K562 (cell line): ENCODE results near the gene SOWAHA. TPM values are rescaled to one million over a fixed set of nuclear protein-coding genes. Genes with fewer than 3 reads are reported as not detected.

Experiments used
- ARID4B ChIP-seq: sonication (generic); formaldehyde crosslinking; IDR thresholded peaks from 2 replicates; pipeline ENCODE4 v1.8.0; 2022; ENCODE audit warnings: mild to moderate bottlenecking, missing genetic modification reagents
- CHD2 ChIP-seq: IDR thresholded peaks from 2 replicates; pipeline ENCODE4 v1.6.1; 2011; ENCODE audit warnings: low read depth, low read length
- CTBP1 ChIP-seq: fragments of 450-650 bp; IDR thresholded peaks from 2 replicates; pipeline ENCODE4 v1.6.1; 2016; ENCODE audit warnings: borderline replicate concordance
- CTCF ChIP-seq, 3 experiments: IDR thresholded peaks in 2 of 3; conservative IDR thresholded peaks in 1 of 3; 2 replicates each; pipeline ENCODE4 v1.5.1; 2011 to 2012; ENCODE audit warnings: low read length in 3 of 3, mild to moderate bottlenecking in 3 of 3, control low read depth in 2 of 3, improper control_type of control experiment in 1 of 3, inconsistent platforms in 1 of 3, low read depth in 1 of 3, mixed read lengths in 1 of 3, moderate library complexity in 1 of 3; ENCODE audit not compliant: insufficient read depth in 2 of 3
- JUNB ChIP-seq: fragments of 450-650 bp; formaldehyde crosslinking; conservative IDR thresholded peaks from 2 replicates; pipeline ENCODE4 v1.4.0; 2020; ENCODE audit warnings: mild to moderate bottlenecking
- MYNN ChIP-seq, 2 experiments: sonication (generic); formaldehyde crosslinking in 1 of 2; IDR thresholded peaks; 2 replicates each; pipeline versions ENCODE4 v1.5.0 to v1.6.1; 2016 to 2020; ENCODE audit warnings: antibody characterized with exemption in 1 of 2, missing genetic modification reagents in 1 of 2
- RCOR1 ChIP-seq, 2 experiments: IDR thresholded peaks; 2 replicates each; pipeline ENCODE4 v1.6.1; 2012; ENCODE audit warnings: low read depth in 2 of 2, low read length in 2 of 2, borderline replicate concordance in 1 of 2, improper control_type of control experiment in 1 of 2
- SMC3 ChIP-seq: conservative IDR thresholded peaks from 2 replicates; pipeline ENCODE4 v1.6.1; 2011; ENCODE audit warnings: low read depth, low read length, improper control_type of control experiment; ENCODE audit not compliant: insufficient read depth
- SOX6 ChIP-seq: fragments of 450-650 bp; IDR thresholded peaks from 2 replicates; pipeline ENCODE4 v1.6.1; 2014; ENCODE audit warnings: mild to moderate bottlenecking
- TFAP4 ChIP-seq: sonication (generic); formaldehyde crosslinking; IDR thresholded peaks from 2 replicates; pipeline ENCODE4 v1.8.0; 2022; ENCODE audit warnings: missing genetic modification reagents, mild to moderate bottlenecking, moderate library complexity, borderline replicate concordance
- YY1 ChIP-seq, 3 experiments: IDR thresholded peaks; 2 replicates each; pipeline ENCODE4 v1.6.1; 2011; ENCODE audit warnings: low read length in 2 of 3, mild to moderate bottlenecking in 2 of 3, moderate library complexity in 2 of 3, borderline replicate concordance in 1 of 3, control low read depth in 1 of 3, low read depth in 1 of 3; ENCODE audit not compliant: insufficient read depth in 3 of 3, insufficient replicate concordance in 2 of 3, control insufficient read depth in 1 of 3, insufficient read length in 1 of 3; ENCODE audit errors: extremely low read depth in 1 of 3
- ZNF395 ChIP-seq: fragments of 200-800 bp; sonication (Bioruptor generic); IDR thresholded peaks from 2 replicates; pipeline ENCODE4 v1.6.1; 2017; ENCODE audit warnings: missing genetic modification characterization, missing compliant biosample characterization
- polyA plus RNA-seq, 8 experiments: library from polyadenylated mRNA; depleted of rRNA in 4 of 8; stranded (reverse) in 5 of 8; unstranded in 3 of 8; fragments of >200 nt; fragmentation: Nextera tagmentation in 2 of 8; fragmentation: Illumina TruSeq in 1 of 8; extraction: Ambion mirVana in 2 of 8; extraction: Trizol in 1 of 8; gene quantifications; 2 replicates each; pipeline versions ENCODE4 v1.2.1 to v1.2.3, GENCODE V29; 2011 to 2014; ENCODE audit warnings: inconsistent platforms in 1 of 8, missing spikeins in 1 of 8
- total RNA-seq, 7 experiments: library from RNA; depleted of rRNA in 6 of 7; stranded (reverse); fragments of >200 nt in 6 of 7; fragmentation: Illumina TruSeq in 2 of 7; extraction: Trizol in 2 of 7; gene quantifications; 2 replicates each; pipeline versions ENCODE4 v1.2.1 to v1.2.3, GENCODE V29; 2011 to 2021; ENCODE audit warnings: low replicate concordance in 1 of 7

The SOWAHA gene
- total and polyA plus RNA-seq, 9 of the 15 experiments (the other 6 are each of a cell fraction or from before 2014, with no cell fraction given): not detected

- TF ChIP-seq CTCF (IDR thresholded peaks at IDR 0.05 in 2 of 3, conservative IDR thresholded peaks at IDR 0.05 in 1 of 3; ENCODE audit: insufficient read depth in 2 of 3, low read depth in 1 of 3, low read length in 3 of 3): peak; percentile 41 to 61 (median 53); a peak in 5 of 6 replicates
- peak; percentile 31; the same call in 1 of the 2 replicates for TF ChIP-seq TFAP4 (CRISPR knock-in tag)
- TF ChIP-seq SOX6: peak; percentile 28; the same call in 1 of the 2 replicates
- TF ChIP-seq JUNB (CRISPR knock-in tag): no peak
- TF ChIP-seq ARID4B (CRISPR knock-in tag): no peak
- 0 out of 2 replicates have a peak, but pooled peaks have one; percentile 33 for TF ChIP-seq CHD2
- TF ChIP-seq RCOR1 (IDR thresholded peaks at IDR 0.05; ENCODE audit: borderline replicate concordance in 1 of 2, low read depth in 2 of 2, low read length in 2 of 2): peak in 1 of 2 experiments; percentile 52; a peak in 2 of 4 replicates
- 0 out of 2 replicates have a peak, but pooled peaks have one; percentile 28 for TF ChIP-seq ZNF395 (CRISPR knock-in tag)
- 0 out of 2 replicates have a peak, but pooled peaks have one; percentile 24 for TF ChIP-seq SMC3
- peak; percentile 60; the same call in 1 of the 2 replicates for TF ChIP-seq CTBP1
- TF ChIP-seq YY1 (IDR thresholded peaks at IDR 0.05; ENCODE audit: borderline replicate concordance in 1 of 3, control insufficient read depth in 1 of 3, extremely low read depth in 1 of 3, insufficient read depth in 3 of 3, insufficient read length in 1 of 3, insufficient replicate concordance in 2 of 3, low read depth in 1 of 3, low read length in 2 of 3): no peak
- 0 out of 2 replicates have a peak, but pooled peaks have one; percentile 28 for TF ChIP-seq MYNN (IDR thresholded peaks at IDR 0.05)
- no peak for TF ChIP-seq MYNN (CRISPR knock-in tag; IDR thresholded peaks at IDR 0.05)
Observed at GRCh38 chr5:132807163-132807838, 5.8 kb upstream of the SOWAHA start (continued).
